ENCODE results near the gene GPR107.

The GPR107 gene

GRCh38 chr9:130058154-130058553 lies 4.4 kb downstream of the GPR107 start:
- peak in 1 of 2 donors; percentile 33 for DNase-seq

- DNase-seq = no peak
Observed at GRCh38 chr9:130058887-130059286, 5.2 kb downstream of the GPR107 start.

- DNase-seq = no peak
Observed at GRCh38 chr9:130060296-130060695, 6.6 kb downstream of the GPR107 start.

GRCh38 chr9:130062750-130063149 lies 9.0 kb downstream of the GPR107 start:
- DNase-seq = no peak

- DNase-seq = no peak
Observed at GRCh38 chr9:130064621-130065020, 10.9 kb downstream of the GPR107 start.

GRCh38 chr9:130069048-130069447 lies 15.3 kb downstream of the GPR107 start:
- DNase-seq = peak; percentile 24 to 41

DNA sequence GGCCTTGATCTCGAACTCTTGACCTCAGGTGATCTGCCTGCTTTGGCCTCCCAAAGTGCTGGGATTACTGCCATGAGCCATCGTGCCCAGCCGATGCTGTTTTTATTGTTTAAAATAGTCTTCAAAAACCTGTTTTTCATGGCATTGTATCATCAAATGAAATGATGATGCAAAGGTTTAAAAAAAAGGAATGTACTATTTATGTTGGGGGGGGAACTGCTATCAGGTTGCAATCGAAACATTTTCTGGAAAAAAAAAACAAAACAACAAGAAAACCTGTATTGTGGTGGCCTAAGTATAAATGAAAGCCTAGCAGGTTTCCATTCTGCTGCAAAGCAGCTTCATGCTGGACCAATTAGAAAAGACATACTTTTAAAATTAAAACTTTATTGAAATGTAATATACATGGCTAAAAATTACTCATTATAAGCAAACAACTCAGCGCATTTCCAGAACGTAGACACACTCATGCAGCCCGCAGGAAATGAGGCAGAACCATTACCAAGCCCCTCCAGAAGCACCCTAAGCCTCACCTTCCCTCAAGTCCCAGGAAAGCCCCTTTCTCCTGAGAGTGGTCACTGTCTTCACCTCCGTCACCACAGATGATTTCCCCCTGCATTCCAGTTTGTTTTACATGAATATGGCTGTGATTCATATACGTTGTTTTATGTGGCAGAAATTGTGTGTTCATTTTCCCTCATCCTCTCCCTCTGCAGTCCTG lies 19.0 kb downstream of the GPR107 start:
- DNase-seq = no peak

- DNase-seq = peak; percentile 71 to 81
Observed at GRCh38 chr9:130073373-130073772, 19.7 kb downstream of the GPR107 start.

GRCh38 chr9:130078547-130078946 lies 24.8 kb downstream of the GPR107 start:
- no peak for DNase-seq

DNA sequence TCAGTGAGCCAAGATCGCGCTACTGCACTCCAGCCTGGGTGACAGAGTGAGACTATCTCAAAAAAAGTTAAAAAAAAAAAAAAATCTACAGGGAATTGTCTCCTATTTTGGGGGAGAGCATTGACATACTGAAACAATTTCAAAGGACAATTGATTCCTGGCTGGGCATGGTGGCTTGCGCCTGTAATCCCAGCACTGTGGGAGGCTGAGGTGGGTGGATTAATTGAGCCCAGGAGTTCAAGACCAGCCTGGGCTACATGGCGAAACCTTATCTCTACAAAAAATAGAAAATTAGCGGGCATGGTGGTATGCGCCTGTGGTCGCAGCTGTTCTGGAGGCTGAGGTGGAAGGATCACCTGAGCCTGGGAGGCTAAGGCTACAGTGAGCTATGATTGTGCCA lies 30.6 kb downstream of the GPR107 start:
- DNase-seq = no peak

GRCh38 chr9:130088051-130088450 lies 34.3 kb downstream of the GPR107 start:
- no peak for DNase-seq

DNA sequence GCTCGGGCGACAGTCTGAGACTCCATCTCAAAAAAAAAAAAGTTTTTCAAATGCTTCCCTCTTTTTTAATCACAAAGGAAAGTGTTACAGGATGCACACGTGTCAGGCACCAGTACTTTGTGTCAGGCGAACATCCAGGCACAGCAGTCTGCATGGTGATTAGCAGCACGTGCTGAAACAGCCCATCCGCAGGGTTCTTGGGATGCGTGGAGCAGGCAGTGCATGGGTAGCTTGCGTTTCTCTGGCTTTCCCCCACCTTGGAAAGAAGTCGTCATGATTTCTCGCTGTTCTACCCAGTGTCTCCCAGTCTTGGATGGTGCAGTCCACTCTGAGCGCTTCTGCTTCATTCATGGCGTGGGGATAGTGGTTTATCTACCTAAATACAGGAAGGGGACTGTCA lies 35.4 kb downstream of the GPR107 start:
- no peak for DNase-seq

DNA sequence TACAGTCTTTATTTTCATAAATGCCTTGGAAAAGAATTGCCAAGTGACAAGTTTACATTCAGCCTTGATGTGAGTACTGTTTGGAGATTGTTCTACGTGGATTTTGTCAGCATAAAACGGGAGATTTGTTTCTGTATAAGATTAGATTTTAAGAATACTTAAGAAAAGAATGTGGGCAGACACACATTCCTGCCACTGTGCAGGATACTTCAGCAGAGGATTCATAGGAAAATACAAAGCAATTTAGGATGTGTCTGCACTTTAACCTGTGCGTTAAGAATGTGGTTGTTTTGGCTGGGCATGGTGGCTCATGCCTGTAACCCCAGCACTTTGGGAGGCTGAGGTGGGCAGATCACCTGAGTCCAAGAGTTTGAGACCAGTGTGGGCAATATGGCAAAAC lies 37.2 kb downstream of the GPR107 start:
- DNase-seq = no peak

- DNase-seq = no peak
Observed at GRCh38 chr9:130092910-130093309, 39.2 kb downstream of the GPR107 start.

- DNase-seq = no peak
Observed at GRCh38 chr9:130095872-130096271, 42.2 kb downstream of the GPR107 start.

DNA sequence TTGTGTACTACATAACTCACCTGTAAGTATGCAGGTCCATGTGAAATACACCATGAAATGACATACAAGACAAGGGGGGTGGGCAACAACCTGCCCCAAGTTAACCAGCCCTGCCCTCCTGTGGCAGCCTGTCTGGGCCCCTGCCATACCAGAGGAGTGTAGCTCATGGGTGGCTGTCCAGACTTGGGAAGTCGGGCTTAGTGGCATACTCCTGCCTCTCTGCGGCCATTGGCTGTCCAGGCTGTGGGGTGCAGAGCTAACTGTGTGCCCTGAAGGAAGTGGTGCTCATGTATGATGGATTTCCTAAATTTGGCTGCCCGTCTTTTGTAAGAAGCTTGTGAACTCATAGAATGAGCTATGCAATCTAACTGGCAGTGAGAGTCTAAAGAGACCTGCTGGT lies 47.0 kb downstream of the GPR107 start:
- DNase-seq = no peak

GRCh38 chr9:130101915-130102314 lies 48.2 kb downstream of the GPR107 start:
- no peak for DNase-seq

DNA sequence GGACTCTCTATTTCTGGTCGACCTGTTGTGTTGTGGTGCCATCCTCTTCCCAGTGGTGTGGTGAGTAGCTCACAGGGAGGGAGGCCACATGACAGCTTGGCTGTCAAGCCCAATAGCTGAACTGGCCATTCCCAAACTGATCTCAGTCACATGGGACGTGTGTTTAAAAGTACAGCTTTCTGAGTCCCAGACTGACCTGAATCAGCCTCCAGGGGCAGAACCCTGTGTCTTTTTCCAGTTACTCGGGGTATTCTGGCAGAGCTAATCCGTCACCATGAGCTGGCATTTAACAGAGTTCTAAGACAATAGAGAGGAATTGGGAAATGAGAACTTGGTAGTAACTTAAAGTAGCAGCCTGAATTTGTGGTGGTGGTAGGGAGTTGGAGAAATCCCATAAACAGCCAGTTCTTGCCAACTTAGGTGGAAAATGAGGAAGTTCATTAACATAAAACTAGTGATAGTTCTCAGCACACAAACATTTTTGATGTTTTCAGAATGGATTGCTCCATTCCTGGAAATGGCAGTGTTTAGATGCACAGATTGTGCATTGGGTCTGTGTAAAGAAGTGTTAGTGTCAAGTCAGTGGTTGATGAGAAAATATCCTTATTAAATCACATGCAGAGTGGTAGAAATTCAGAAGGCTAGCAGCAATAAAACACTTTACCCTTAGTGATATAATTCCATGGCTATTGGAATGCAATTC lies 50.9 kb downstream of the GPR107 start:
- DNase-seq = peak; percentile 34 to 50

DNA sequence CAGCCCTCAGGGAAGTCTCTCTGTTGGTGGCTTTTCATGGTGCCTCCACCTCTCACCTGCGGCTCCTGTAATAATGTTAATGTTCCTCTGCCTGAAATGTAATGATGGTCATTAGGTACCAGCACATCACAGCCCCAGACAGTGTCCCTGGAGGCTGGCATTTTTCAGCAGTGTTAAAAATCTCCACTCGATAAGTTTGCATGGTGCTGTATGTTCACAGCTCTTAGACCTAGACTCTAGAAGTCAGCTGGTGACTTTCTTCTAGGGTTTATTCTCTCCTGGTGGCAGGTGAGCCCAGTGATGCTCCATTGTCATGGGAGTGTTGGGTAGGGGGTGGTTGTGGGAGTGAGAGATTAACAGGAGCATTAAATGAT lies 53.1 kb downstream of the GPR107 start:
- no peak for DNase-seq

GRCh38 chr9:130107234-130107861 lies 53.6 kb downstream of the GPR107 start:
- DNase-seq = peak; percentile 76 to 79

DNA sequence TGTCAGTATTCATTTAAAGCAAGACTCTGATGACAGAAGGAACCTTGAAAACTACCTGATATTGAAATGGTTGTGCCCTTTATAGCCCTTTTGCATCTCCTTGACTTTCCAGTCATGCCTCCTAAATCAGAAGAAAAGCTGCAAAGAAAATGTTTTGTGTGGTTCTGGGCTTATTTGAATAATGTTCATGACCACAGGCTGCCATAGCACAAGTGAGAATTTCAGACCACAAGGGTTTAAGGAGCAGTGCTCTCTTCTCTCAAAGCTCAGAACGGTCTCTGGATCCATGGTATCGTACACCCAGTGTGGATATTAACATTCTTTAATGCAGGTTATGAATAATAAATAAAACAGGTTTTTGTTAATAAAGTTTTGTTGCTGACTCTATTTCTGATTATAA lies 54.2 kb downstream of the GPR107 start:
- no peak for DNase-seq

DNA sequence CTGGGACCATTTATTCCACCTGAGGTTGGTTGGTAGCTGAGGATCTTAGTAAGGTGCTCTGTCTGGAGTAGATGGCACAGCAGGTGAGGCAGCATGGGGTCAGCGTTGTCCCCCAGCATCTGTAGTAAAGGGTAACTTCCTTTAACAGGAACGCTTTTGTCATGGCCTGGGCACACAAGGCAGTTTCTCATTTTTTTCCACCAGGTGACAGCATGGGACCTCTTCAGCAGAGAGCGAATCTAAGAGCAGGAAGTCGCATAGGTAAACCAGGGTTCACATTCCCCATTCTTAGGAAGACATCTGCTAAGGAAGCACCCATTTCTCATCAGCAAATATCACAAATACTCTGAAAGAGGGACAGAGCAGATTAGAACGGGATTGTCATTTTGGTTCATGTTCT lies 56.5 kb downstream of the GPR107 start:
- no peak for DNase-seq

GRCh38 chr9:130110596-130111021 lies 56.9 kb downstream of the GPR107 start:
- DNase-seq = no peak
